ENCODE data around the gene PTPRK. TPM values are rescaled to one million over a fixed set of nuclear protein-coding genes. Genes with fewer than 3 reads are reported as not detected.

PTPRK gene
- total RNA-seq, 1 donor from 2014 or later = 18.4 TPM

DNA sequence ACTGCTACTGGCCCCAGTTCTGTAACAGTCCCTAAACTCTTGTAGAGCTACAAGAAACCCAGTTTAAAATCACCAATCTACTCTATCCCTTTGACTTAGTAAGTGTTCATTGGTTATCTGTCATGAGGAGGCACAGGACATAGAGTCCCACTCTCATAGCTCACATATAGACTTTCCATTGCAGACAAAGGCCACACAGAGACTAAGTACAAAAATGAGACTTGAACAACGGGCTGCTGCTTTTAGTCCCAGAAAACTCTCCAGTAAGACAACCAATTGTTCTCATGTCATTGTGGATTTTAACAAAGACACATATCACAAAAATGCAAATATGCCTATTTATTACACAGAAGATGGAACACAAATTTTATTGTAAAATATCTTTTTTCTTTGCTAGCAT lies 197.4 kb downstream of the PTPRK start:
- no peak for DNase-seq
- intact Hi-C loops (cut with micrococcal nuclease) = no loop called here
- TF ChIP-seq, protein P1, sequence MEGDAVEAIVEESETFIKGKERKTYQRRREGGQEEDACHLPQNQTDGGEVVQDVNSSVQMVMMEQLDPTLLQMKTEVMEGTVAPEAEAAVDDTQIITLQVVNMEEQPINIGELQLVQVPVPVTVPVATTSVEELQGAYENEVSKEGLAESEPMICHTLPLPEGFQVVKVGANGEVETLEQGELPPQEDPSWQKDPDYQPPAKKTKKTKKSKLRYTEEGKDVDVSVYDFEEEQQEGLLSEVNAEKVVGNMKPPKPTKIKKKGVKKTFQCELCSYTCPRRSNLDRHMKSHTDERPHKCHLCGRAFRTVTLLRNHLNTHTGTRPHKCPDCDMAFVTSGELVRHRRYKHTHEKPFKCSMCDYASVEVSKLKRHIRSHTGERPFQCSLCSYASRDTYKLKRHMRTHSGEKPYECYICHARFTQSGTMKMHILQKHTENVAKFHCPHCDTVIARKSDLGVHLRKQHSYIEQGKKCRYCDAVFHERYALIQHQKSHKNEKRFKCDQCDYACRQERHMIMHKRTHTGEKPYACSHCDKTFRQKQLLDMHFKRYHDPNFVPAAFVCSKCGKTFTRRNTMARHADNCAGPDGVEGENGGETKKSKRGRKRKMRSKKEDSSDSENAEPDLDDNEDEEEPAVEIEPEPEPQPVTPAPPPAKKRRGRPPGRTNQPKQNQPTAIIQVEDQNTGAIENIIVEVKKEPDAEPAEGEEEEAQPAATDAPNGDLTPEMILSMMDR (IDR thresholded peaks at IDR 0.05; ENCODE audit: borderline replicate concordance) = no peak
- H3K27me3 ChIP-seq (ENCODE audit: low read depth) = no peaks in the 10 kb centered on the region
- H3K36me3 ChIP-seq = no peaks in the 10 kb centered on the region
- H3K9me3 ChIP-seq (replicated peaks) = peaks cover 4% of the 10 kb centered on the region
- no peak overlapping the region for H3K27ac ChIP-seq (replicated peaks)
- no peak overlapping the region for H3K4me3 ChIP-seq
- peaks cover 47% of the 10 kb centered on the region for H3K4me1 ChIP-seq

DNA sequence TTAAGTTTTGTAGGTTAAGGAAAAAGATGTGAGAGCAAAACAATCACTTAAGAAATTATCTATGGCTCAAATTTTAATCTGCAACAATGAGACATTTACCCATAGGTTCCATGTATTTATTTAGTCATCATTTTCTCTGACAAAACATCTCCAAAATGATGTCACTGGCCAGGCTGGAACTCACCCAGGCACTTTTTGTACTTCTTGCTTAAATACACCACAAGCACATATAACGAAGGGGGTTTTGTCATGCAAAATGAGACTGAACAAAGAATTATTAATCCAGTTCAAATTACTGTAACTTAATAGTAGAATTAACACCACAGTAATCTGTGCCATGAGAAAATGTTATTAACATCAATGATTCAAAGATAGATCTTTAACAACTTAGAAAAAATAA lies 200.5 kb downstream of the PTPRK start:
- Histone ChIP-seq H3K27ac (replicated peaks) (no peak overlapping the region), H3K27me3 (ENCODE audit: low read depth) (no peaks in the 10 kb centered on the region), H3K4me3 (no peak overlapping the region), H3K9me3 (replicated peaks) (no peaks in the 10 kb centered on the region), H3K36me3 (no peaks in the 10 kb centered on the region), H3K4me1 (peaks cover 64% of the 10 kb centered on the region)
- TF ChIP-seq, protein P1 (IDR thresholded peaks at IDR 0.05; ENCODE audit: borderline replicate concordance) = no peak
- intact Hi-C loops (cut with micrococcal nuclease) = no loop called here
- DNase-seq = no peak

DNA sequence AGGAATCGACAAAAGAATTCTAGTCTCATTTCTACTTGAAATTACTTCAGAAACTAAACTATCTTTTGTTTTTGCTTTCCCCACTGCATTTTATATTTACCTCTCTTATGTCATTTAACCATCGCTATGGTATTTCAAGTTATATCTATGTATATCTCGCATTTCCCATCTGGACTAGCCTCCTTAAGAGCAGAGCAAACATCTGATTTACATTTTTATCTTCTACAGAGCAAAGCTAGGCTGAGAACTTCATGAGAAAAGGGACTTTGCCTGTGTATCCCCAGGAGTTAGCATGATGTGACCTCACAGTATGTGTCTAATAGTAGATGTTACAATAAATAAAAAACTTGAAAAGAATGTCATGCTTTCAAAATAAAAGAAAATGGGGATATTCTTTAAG lies 201.2 kb downstream of the PTPRK start:
- peaks cover 60% of the 10 kb centered on the region for H3K4me1 ChIP-seq
- H3K27ac ChIP-seq (replicated peaks) = no peak overlapping the region

DNA sequence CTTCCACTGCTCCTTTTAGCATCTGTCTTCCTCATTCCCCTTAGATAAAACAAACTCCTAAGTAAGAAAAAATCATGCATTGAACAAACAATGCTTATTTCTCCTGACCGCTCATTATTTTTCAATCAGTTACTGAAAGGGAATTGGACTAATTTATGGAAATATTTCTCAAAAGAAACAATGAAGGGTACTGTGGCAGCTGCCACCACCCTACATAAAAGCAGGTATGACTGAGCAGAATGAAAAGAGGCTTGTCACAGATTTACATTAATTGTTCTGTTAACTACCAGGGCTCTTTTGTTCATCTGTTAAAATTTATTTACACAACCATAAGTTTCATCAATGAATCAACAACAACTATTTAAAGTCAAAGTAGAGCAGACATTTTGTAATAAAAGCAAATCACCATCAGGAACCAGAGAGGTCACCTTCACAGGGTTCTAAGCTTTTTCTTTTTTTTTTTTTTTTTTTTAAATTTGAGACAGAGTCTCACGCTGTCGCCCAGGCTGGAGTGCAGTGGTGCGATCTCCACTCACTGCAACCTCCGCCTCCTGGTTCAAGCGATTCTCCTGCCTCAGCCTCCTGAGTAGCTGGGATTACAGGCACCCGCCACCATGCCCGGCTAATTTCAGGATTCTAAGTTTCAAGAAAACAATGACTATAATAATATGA lies 204.0 kb downstream of the PTPRK start:
- no peaks in the 10 kb centered on the region for H3K27me3 ChIP-seq (ENCODE audit: low read depth)
- H3K27ac ChIP-seq (replicated peaks) = no peak overlapping the region
- no peaks in the 10 kb centered on the region for H3K36me3 ChIP-seq
- no peak for DNase-seq
- H3K4me1 ChIP-seq = peaks cover 62% of the 10 kb centered on the region
- H3K4me3 ChIP-seq = no peak overlapping the region
- no peaks in the 10 kb centered on the region for H3K9me3 ChIP-seq (replicated peaks)
- intact Hi-C loops (cut with micrococcal nuclease) = no loop called here
- TF ChIP-seq, protein P1 (IDR thresholded peaks at IDR 0.05; ENCODE audit: borderline replicate concordance) = no peak

More for the DNA sequence above, 201.2 kb downstream of the PTPRK start:
- TF ChIP-seq, protein P1 (IDR thresholded peaks at IDR 0.05; ENCODE audit: borderline replicate concordance) = no peak
- Histone ChIP-seq H3K4me3 (no peak overlapping the region), H3K27me3 (ENCODE audit: low read depth) (no peaks in the 10 kb centered on the region), H3K36me3 (no peaks in the 10 kb centered on the region), H3K9me3 (replicated peaks) (no peaks in the 10 kb centered on the region)
- intact Hi-C loops (cut with micrococcal nuclease) = no loop called here
- no peak for DNase-seq

DNA sequence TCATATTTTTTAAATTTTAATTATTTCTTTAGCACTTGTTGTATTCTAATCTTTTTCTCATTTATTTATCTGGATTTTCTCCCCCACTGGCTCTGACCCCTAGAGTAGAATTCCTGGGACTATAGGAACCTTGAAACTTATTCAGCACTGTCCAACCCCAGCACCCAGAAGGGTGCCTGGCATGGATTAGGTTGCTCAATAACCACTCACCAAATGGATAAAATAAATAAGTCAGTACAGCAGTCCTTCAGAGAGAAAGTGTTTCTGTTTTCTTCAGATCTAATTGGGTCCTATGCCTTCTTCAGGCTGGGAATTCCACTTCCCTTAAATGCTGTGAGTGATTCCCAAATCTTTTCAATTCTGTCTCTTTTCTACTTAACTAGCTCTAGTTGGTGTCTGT lies 206.2 kb downstream of the PTPRK start:
- no peaks in the 10 kb centered on the region for H3K9me3 ChIP-seq (replicated peaks)
- TF ChIP-seq, protein P1 (IDR thresholded peaks at IDR 0.05; ENCODE audit: borderline replicate concordance) = no peak
- intact Hi-C loops (cut with micrococcal nuclease) = no loop called here
- H3K4me1 ChIP-seq = peaks cover 58% of the 10 kb centered on the region
- DNase-seq = no peak
- no peaks in the 10 kb centered on the region for H3K36me3 ChIP-seq
- H3K27me3 ChIP-seq (ENCODE audit: low read depth) = no peaks in the 10 kb centered on the region
- H3K4me3 ChIP-seq = no peak overlapping the region
- H3K27ac ChIP-seq (replicated peaks) = no peak overlapping the region

Measured in left ventricle myocardium inferior (tissue), 1 donor.